Gastrocnemius medialis (tissue), 4 donors: Measurements from ENCODE around the gene NRAS.

Experiments
- POLR2A ChIP-seq, 2 donors: fragments of 450-650 bp; IDR thresholded peaks; one replicate each; pipeline ENCODE4 v1.6.1; 2017; ENCODE audit warnings: antibody characterized with exemption in 2 of 2, mild to moderate bottlenecking in 2 of 2, moderate library complexity in 2 of 2
- TF ChIP-seq, protein P1 (sequence below), 5 experiments: fragments of 450-650 bp in 3 of 5; fragments of 200-600 bp in 2 of 5; sonication (generic) in 2 of 5; IDR thresholded peaks in 4 of 5; conservative IDR thresholded peaks in 1 of 5; 1 replicate in 4 of 5; 2 replicates in 1 of 5; pipeline ENCODE4 v1.5.1; 2016 to 2019; ENCODE audit warnings: antibody characterized with exemption in 5 of 5, mild to moderate bottlenecking in 3 of 5, moderate library complexity in 3 of 5

DNA sequence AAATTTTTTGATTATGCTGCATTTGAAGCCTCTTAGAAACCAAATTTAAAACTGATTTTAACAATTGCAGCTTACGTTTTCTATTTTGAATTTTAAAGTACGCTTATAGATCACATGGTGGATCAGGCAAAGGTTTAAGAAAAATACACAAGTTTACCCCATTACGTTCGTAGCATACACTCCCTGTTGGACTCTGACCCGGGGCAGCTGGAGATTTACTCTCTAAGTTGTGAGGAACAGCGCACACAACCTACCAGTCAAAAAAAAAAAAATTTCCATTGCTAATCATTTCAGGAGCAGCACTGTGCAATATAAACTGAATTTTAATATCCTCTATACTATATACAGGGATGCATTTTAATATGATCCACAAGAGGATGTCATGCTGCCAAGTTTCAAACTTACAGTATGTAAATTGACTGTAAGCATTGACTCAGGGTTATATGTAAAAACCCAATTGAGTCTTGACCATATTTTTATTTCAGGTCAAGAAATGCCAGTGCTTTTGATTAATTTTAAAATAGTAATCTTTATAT is 20.8 kb upstream of the NRAS start:
- TF ChIP-seq, protein P1, sequence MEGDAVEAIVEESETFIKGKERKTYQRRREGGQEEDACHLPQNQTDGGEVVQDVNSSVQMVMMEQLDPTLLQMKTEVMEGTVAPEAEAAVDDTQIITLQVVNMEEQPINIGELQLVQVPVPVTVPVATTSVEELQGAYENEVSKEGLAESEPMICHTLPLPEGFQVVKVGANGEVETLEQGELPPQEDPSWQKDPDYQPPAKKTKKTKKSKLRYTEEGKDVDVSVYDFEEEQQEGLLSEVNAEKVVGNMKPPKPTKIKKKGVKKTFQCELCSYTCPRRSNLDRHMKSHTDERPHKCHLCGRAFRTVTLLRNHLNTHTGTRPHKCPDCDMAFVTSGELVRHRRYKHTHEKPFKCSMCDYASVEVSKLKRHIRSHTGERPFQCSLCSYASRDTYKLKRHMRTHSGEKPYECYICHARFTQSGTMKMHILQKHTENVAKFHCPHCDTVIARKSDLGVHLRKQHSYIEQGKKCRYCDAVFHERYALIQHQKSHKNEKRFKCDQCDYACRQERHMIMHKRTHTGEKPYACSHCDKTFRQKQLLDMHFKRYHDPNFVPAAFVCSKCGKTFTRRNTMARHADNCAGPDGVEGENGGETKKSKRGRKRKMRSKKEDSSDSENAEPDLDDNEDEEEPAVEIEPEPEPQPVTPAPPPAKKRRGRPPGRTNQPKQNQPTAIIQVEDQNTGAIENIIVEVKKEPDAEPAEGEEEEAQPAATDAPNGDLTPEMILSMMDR (IDR thresholded peaks at IDR 0.05 in 4 of 5, conservative IDR thresholded peaks at IDR 0.05 in 1 of 5): no peak
- TF ChIP-seq POLR2A (IDR thresholded peaks at IDR 0.05): no peak
